Thyroid gland (tissue), 4 donors: ENCODE measurements around the gene TRIM51. TPM values are rescaled to one million over a fixed set of nuclear protein-coding genes. Genes with fewer than 3 reads are reported as not detected.

ENCODE experiments used
- DNase-seq, 2 donors: peaks; one replicate each; pipeline ENCODE4 v3.0.0-alpha.2; 2019
- H3K27ac ChIP-seq, 3 donors: fragments of 200-600 bp; sonication (generic); 1 replicate in 2 of 3; 2 replicates in 1 of 3; pipeline ENCODE4 v1.5.1; 2016 to 2019; ENCODE audit warnings: mild to moderate bottlenecking in 1 of 3, moderate library complexity in 1 of 3
- H3K27me3 ChIP-seq: fragments of 200-600 bp; sonication (generic); one replicate; pipeline ENCODE4 v1.5.1; 2019
- H3K36me3 ChIP-seq, 2 donors: fragments of 200-600 bp; sonication (generic); one replicate each; pipeline ENCODE4 v1.5.1; 2016 to 2019
- H3K4me1 ChIP-seq, 2 donors: fragments of 200-600 bp; sonication (generic); one replicate each; pipeline ENCODE4 v1.5.1; 2017 to 2019
- H3K4me3 ChIP-seq, 3 donors: fragments of 200-600 bp; sonication (generic); replicated peaks in 1 of 3; 1 replicate in 2 of 3; 2 replicates in 1 of 3; pipeline ENCODE4 v1.5.1; 2016; ENCODE audit warnings: mild to moderate bottlenecking in 1 of 3
- H3K9me3 ChIP-seq: fragments of 200-600 bp; sonication (generic); one replicate; pipeline ENCODE4 v1.5.1; 2017
- POLR2A ChIP-seq, 2 donors: fragments of 450-650 bp; IDR thresholded peaks; one replicate each; pipeline ENCODE4 v1.6.1; 2017; ENCODE audit warnings: antibody characterized with exemption in 2 of 2, mild to moderate bottlenecking in 2 of 2, moderate library complexity in 1 of 2
- WGBS, 2 donors: methylation state at CpG; one replicate each; pipeline ENCODE4 v1.1.5; 2017; 5-methylcytosine and 5-hydroxymethylcytosine counted together
- intact Hi-C: fragments of 100-400 bp; cut with DNase I; formaldehyde crosslinking; loops from one replicate; pipeline ENCODE4 v1.15.1; 2023
- small RNA-seq: library from RNA; depleted of rRNA; stranded (forward); fragments of <200 nt; gene quantifications from one replicate; pipeline ENCODE3, GENCODE V24; 2016
- total RNA-seq, 4 donors: library from RNA; depleted of rRNA; stranded (reverse); fragments of >200 nt; gene quantifications; one replicate each; pipeline ENCODE4 v1.2.3, GENCODE V29; 2016
- TF ChIP-seq, protein P1 (sequence below), 6 experiments: fragments of 200-600 bp in 3 of 6; fragments of 450-650 bp in 3 of 6; sonication (generic) in 3 of 6; IDR thresholded peaks; one replicate each; pipeline ENCODE4 v1.5.1; 2016 to 2019; ENCODE audit warnings: antibody characterized with exemption in 6 of 6, mild to moderate bottlenecking in 2 of 6, inconsistent platforms in 1 of 6, moderate library complexity in 1 of 6

The TRIM51 gene
- total RNA-seq, 4 donors from 2014 or later, result not detected

DNA sequence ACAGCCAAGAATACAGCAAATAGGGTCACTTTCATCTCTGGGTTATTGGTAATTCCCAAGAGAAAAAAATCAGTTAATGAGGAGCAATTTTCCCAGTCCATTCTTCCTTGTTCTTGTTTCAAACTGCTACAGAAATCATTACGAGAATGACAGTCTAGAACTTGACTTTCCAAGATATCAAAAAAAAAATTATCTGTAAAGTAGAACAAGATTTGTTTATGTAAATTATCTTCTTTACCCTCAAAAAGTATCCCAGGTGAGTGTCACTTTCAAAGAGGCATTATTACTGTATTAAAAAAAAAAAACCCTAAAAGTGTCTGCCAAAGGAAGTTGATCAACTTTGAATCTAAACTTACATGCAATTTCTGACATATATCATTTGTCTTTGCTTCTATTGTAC is 31.4 kb downstream of the TRIM51 start, which contains the start of gene OR5W2:
TSS of gene OR5W2 (minus strand) at position 101 of the 400 bp plus-strand sequence. CDS start at position 101, 0 bp downstream.
- DNase-seq, result no peak
- 72 to 78% methylated on average over 1 of the region's 1 CpG for WGBS, 2 donors
- Histone ChIP-seq H3K27me3 (no peaks in the 10 kb centered on the region), H3K4me3 (no peak within 1 kb of the TSS), H3K27ac (no peak within 1 kb of the TSS), H3K36me3 (no peaks in the 10 kb centered on the region), H3K4me1 (no peaks in the 10 kb centered on the region), H3K9me3 (no peaks in the 10 kb centered on the region)
- intact Hi-C loops, result no loop called here
- TF ChIP-seq, protein P1, sequence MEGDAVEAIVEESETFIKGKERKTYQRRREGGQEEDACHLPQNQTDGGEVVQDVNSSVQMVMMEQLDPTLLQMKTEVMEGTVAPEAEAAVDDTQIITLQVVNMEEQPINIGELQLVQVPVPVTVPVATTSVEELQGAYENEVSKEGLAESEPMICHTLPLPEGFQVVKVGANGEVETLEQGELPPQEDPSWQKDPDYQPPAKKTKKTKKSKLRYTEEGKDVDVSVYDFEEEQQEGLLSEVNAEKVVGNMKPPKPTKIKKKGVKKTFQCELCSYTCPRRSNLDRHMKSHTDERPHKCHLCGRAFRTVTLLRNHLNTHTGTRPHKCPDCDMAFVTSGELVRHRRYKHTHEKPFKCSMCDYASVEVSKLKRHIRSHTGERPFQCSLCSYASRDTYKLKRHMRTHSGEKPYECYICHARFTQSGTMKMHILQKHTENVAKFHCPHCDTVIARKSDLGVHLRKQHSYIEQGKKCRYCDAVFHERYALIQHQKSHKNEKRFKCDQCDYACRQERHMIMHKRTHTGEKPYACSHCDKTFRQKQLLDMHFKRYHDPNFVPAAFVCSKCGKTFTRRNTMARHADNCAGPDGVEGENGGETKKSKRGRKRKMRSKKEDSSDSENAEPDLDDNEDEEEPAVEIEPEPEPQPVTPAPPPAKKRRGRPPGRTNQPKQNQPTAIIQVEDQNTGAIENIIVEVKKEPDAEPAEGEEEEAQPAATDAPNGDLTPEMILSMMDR (IDR thresholded peaks at IDR 0.05), result no peak
- TF ChIP-seq POLR2A (IDR thresholded peaks at IDR 0.05), result no peak

DNA sequence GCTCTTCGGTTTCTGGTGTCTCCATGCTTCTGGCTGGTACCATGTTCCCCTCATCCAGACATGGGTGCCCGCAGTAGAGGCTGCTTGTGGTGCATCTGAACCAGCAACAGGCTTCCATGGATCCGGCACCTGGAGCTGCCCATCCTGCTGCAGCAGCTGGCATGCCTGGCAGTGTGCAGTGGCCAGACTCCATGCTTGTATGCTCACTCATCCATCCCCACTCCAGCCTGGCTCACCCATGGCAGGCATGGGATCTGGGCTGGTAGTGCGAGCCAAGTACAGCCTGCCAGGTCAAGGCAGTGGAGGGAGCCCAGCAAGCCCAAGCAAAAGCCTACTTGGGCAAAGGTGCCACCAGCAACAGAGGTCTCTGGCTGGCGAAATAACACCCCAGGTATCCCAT is 37.4 kb downstream of the TRIM51 start:
- TF ChIP-seq, protein P1 (IDR thresholded peaks at IDR 0.05), result no peak
- no peak for TF ChIP-seq POLR2A (IDR thresholded peaks at IDR 0.05)
- H3K9me3 ChIP-seq, result no peaks in the 10 kb centered on the region
- no peaks in the 10 kb centered on the region for H3K36me3 ChIP-seq
- intact Hi-C loops, result no loop called here
- no peaks in the 10 kb centered on the region for H3K4me1 ChIP-seq
- no peaks in the 10 kb centered on the region for H3K27me3 ChIP-seq
- H3K27ac ChIP-seq, result no peak overlapping the region
- 85 to 86% methylated on average over 2 to 5 of the region's 5 CpGs for WGBS, 2 donors
- H3K4me3 ChIP-seq, result no peak overlapping the region
- no peak for DNase-seq

DNA sequence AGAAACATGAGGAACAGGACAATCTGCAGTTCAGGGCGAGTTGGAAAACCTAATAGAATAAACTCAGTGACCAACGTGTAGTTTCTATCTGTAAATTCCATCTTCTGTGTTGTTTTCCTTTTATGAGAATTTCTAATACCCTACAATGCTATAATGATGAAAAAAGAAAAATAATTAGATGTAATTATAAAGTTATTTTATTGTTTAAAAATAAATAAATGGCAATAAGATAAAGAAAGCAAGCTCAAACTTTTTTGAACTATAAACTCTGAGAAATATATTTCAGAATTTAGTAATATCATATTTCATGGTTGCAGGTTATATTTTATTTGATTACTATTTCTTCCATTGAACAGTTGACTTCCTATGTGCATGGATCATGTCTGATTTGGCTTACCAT is 53.2 kb downstream of the TRIM51 start, which contains the start of gene OR5I1:
TSS of gene OR5I1 (minus strand) at position 101 of the 400 bp plus-strand sequence. CDS start at position 101, 0 bp downstream.
- no peak within 1 kb of the TSS for H3K4me3 ChIP-seq
- intact Hi-C loops, result no loop called here
- no peak within 1 kb of the TSS for H3K27ac ChIP-seq
- no peaks in the 10 kb centered on the region for H3K4me1 ChIP-seq
- H3K27me3 ChIP-seq, result no peaks in the 10 kb centered on the region
- 72 to 75% methylated on average over 2 of the region's 2 CpGs for WGBS, 2 donors
- no peaks in the 10 kb centered on the region for H3K36me3 ChIP-seq
- TF ChIP-seq, protein P1 (IDR thresholded peaks at IDR 0.05), result no peak
- H3K9me3 ChIP-seq, result no peaks in the 10 kb centered on the region
- no peak for DNase-seq

Small RNA genes within 50 kb of the gene (small RNA-seq; reads per million reads assigned to genes)
- not detected for gene AC036111.3

Other genes starting within 250 kb of the TRIM51 start
- gene OR4P4, start 248.2 kb upstream of the TRIM51 start, total RNA-seq, result not detected
- not detected for gene OR4S2, start 235.0 kb upstream of the TRIM51 start, total RNA-seq
- not detected for gene OR4C6, start 221.1 kb upstream of the TRIM51 start, total RNA-seq
- gene OR5D13, start 109.9 kb upstream of the TRIM51 start, total RNA-seq, result not detected
- not detected for gene OR5D14, start 87.7 kb upstream of the TRIM51 start, total RNA-seq
- gene OR5L1, start 71.9 kb upstream of the TRIM51 start, total RNA-seq, result not detected
- gene OR5D18, start 63.7 kb upstream of the TRIM51 start, total RNA-seq, result not detected
- not detected for gene OR5L2, start 56.1 kb upstream of the TRIM51 start, total RNA-seq
- not detected for gene OR5D16, start 44.5 kb upstream of the TRIM51 start, total RNA-seq
- not detected for gene OR5W2, start 31.3 kb downstream of the TRIM51 start, total RNA-seq
- gene OR5I1, start 53.1 kb downstream of the TRIM51 start, total RNA-seq, result not detected
- not detected for gene OR10AG1, start 86.6 kb downstream of the TRIM51 start, total RNA-seq
- gene OR5F1, start 111.3 kb downstream of the TRIM51 start, total RNA-seq, result not detected
- gene OR5AS1, start 144.4 kb downstream of the TRIM51 start, total RNA-seq, result not detected
- gene OR8I2, start 210.0 kb downstream of the TRIM51 start, total RNA-seq, result not detected
- not detected for gene OR8H2, start 220.4 kb downstream of the TRIM51 start, total RNA-seq
- not detected for gene OR8H3, start 239.1 kb downstream of the TRIM51 start, total RNA-seq